ENCODE results near the gene CDC37L1.

The CDC37L1 gene

GRCh38 chr9:4679268-4680172 is at the start of gene CDC37L1:
Gene CDC37L1 (plus strand): TSS chr9:4679569. CDS start chr9:4679768, 199 bp downstream.
- TF ChIP-seq CTCF (IDR thresholded peaks at IDR 0.05; ENCODE audit: low read depth, low read length), result peak; percentile 50
- peak within 1 kb of the TSS; percentile 94 for H3K4me3 ChIP-seq (ENCODE audit: low read depth, low read length)
- DNase-seq (ENCODE audit: low read depth, low spot score), result peak; percentile 97
- in situ Hi-C loops (cut with HindIII; ENCODE audit: low sequenced_read_pairs), result no loop called here

- in situ Hi-C loops (cut with HindIII; ENCODE audit: low sequenced_read_pairs), result no loop called here
- DNase-seq (ENCODE audit: low read depth, low spot score), result peak; percentile 54
- no peak overlapping the region for H3K4me3 ChIP-seq (ENCODE audit: low read depth, low read length)
- TF ChIP-seq CTCF (IDR thresholded peaks at IDR 0.05; ENCODE audit: low read depth, low read length), result peak; percentile 3
Observed at GRCh38 chr9:4630836-4631235, 48.5 kb upstream of the CDC37L1 start.

- in situ Hi-C loops (cut with HindIII; ENCODE audit: low sequenced_read_pairs), result no loop called here
- TF ChIP-seq CTCF (IDR thresholded peaks at IDR 0.05; ENCODE audit: low read depth, low read length), result no peak
- H3K4me3 ChIP-seq (ENCODE audit: low read depth, low read length), result no peak overlapping the region
- no peak for DNase-seq (ENCODE audit: low read depth, low spot score)
Observed at GRCh38 chr9:4638968-4639367, 40.4 kb upstream of the CDC37L1 start.

- in situ Hi-C loops (cut with HindIII; ENCODE audit: low sequenced_read_pairs), result no loop called here
- no peak overlapping the region for H3K4me3 ChIP-seq (ENCODE audit: low read depth, low read length)
- TF ChIP-seq CTCF (IDR thresholded peaks at IDR 0.05; ENCODE audit: low read depth, low read length), result no peak
Observed at GRCh38 chr9:4639420-4639819, 39.9 kb upstream of the CDC37L1 start.

GRCh38 chr9:4640027-4640426 is 39.3 kb upstream of the CDC37L1 start:
- no peak overlapping the region for H3K4me3 ChIP-seq (ENCODE audit: low read depth, low read length)
- peak; percentile 54 for TF ChIP-seq CTCF (IDR thresholded peaks at IDR 0.05; ENCODE audit: low read depth, low read length)
- in situ Hi-C loops (cut with HindIII; ENCODE audit: low sequenced_read_pairs), result no loop called here
- DNase-seq (ENCODE audit: low read depth, low spot score), result peak; percentile 38

More at GRCh38 chr9:4639420-4639819, 39.9 kb upstream of the CDC37L1 start:
- peak; percentile 39 for DNase-seq (ENCODE audit: low read depth, low spot score)

GRCh38 chr9:4642351-4642750 is 37.0 kb upstream of the CDC37L1 start:
- TF ChIP-seq CTCF (IDR thresholded peaks at IDR 0.05; ENCODE audit: low read depth, low read length), result no peak
- in situ Hi-C loops (cut with HindIII; ENCODE audit: low sequenced_read_pairs), result no loop called here
- no peak for DNase-seq (ENCODE audit: low read depth, low spot score)
- no peak overlapping the region for H3K4me3 ChIP-seq (ENCODE audit: low read depth, low read length)
